ENCODE measurements around the gene MAML3. TPM values are rescaled to one million over a fixed set of nuclear protein-coding genes. Genes with fewer than 3 reads are reported as not detected.

Gene MAML3
- 0.79 and 3.3 TPM in 2 replicates for total RNA-seq

DNA sequence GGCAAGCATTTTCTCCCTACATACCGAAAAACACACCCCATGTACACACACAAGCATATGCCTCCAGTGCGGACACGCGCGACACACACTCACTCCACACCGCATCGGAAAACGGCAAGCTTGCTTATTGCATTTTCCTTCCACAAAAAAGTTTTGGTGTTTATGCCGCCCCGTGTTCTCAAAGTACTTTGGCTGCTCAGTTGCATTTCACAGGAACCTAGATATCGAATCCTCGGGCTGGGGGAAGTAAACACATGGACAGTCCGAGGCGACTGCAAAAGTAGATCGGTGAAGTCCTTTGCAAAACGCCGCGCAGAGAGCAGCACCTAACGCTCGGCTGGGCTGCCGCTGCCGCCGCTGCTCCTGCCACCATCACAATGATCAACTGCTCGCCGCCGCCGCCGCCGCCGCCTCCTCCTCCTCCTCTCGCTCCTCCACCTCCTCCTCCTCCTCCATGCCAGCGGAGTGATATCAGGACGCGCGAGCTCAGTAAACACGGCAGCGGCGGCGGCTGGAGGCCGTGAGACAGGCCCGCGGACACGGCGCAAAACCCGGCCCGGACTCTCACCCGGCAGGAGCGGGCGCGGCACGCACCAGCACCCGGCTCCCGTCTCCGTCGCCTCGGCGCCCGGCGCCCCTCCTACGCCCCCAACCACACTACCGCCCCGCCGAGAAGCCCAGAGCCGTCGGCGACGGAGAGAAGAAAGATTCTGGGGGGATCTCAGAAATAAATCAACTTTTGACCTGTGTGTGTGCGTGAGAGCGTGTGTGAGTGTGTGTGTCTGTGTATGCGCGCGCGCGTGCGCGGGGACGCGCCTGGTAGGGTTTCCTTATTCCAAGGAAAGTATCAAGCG, at the start of gene MAML3:
Gene MAML3 (minus strand): TSS at position 467 of the 854 bp plus-strand sequence. CDS start 857 bp downstream, outside the sequence.
- FAIRE-seq, result no peak
- peak; percentile 70 for DNase-seq (ENCODE audit: low read depth)
- Histone ChIP-seq H3K4me3 (ENCODE audit: low read depth, low read length) (peak within 1 kb of the TSS; percentile 75), H3K27me3 (ENCODE audit: control insufficient read depth, insufficient read depth, low read length) (no peaks in the 10 kb centered on the region), H3K36me3 (ENCODE audit: control insufficient read depth, insufficient read depth, low read length) (no peaks in the 10 kb centered on the region)
- TF ChIP-seq, protein P1, sequence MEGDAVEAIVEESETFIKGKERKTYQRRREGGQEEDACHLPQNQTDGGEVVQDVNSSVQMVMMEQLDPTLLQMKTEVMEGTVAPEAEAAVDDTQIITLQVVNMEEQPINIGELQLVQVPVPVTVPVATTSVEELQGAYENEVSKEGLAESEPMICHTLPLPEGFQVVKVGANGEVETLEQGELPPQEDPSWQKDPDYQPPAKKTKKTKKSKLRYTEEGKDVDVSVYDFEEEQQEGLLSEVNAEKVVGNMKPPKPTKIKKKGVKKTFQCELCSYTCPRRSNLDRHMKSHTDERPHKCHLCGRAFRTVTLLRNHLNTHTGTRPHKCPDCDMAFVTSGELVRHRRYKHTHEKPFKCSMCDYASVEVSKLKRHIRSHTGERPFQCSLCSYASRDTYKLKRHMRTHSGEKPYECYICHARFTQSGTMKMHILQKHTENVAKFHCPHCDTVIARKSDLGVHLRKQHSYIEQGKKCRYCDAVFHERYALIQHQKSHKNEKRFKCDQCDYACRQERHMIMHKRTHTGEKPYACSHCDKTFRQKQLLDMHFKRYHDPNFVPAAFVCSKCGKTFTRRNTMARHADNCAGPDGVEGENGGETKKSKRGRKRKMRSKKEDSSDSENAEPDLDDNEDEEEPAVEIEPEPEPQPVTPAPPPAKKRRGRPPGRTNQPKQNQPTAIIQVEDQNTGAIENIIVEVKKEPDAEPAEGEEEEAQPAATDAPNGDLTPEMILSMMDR (IDR thresholded peaks at IDR 0.05; ENCODE audit: insufficient read depth, low read length, severe bottlenecking), result no peak

DNA sequence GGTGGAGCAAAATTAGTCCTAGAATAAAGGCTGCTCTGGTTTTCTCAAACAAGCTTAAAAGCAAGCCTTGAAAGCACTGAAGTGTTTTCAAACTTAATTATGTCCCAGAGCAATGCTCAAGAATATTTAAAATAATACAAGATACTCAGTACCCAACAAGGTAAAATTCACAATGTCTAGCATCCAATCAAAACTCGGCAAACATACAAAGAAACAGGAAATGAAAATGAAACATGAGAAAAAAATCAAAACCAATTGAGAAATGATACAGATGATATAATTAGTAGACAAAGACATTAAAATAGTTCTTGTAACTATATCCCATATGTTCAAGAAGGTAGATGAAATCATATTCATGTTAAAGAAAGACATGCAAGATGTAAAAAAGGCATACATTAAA, 45.0 kb upstream of the MAML3 start:
- Histone ChIP-seq H3K27me3 (ENCODE audit: control insufficient read depth, insufficient read depth, low read length) (no peaks in the 10 kb centered on the region), H3K36me3 (ENCODE audit: control insufficient read depth, insufficient read depth, low read length) (no peaks in the 10 kb centered on the region), H3K4me3 (ENCODE audit: low read depth, low read length) (no peak overlapping the region)
- DNase-seq (ENCODE audit: low read depth) (no peak), FAIRE-seq (no peak)
- TF ChIP-seq, protein P1 (IDR thresholded peaks at IDR 0.05; ENCODE audit: insufficient read depth, low read length, severe bottlenecking), result no peak

DNA sequence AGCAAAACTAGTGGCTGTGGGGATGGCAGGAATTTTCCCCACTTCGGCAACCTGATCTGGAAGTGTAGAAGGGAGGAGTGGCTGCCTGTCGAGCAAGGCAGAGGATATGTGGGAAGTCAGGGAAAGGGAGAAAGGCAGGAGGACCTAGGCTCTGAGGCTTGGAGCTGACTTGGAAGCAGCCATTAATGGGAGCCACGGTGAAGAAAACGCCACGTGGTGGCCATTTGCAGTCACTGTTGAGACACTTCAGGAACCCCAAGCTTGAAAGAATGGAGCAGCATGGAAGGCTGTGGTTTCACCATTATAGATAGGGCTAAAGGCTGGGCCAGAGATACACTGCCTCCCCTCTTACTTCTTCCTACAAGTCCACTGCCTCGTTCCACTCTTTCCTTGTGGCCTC, 41.8 kb upstream of the MAML3 start:
- TF ChIP-seq, protein P1 (IDR thresholded peaks at IDR 0.05; ENCODE audit: insufficient read depth, low read length, severe bottlenecking), result no peak
- Histone ChIP-seq H3K36me3 (ENCODE audit: control insufficient read depth, insufficient read depth, low read length) (no peaks in the 10 kb centered on the region), H3K27me3 (ENCODE audit: control insufficient read depth, insufficient read depth, low read length) (no peaks in the 10 kb centered on the region), H3K4me3 (ENCODE audit: low read depth, low read length) (no peak overlapping the region)
- DNase-seq (ENCODE audit: low read depth) (no peak), FAIRE-seq (no peak)

DNA sequence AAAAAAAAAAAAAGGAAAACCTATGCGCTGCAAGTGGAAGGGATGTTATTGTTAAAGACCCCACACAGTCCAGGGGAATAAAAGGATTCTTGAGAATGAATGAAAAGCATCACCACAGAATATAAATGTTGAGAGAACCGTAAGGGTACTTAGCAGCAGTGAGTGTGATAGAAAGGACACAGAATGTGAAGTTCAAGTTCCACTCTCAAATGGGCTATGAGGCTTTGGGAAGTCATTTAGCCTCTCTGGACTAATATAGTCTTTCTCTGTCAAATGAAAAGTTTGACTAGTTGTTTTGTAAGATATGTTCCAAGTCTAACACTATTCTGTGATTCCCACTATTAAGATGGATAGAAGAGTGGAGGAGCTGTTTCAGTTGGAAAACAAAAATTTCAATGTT, 35.8 kb upstream of the MAML3 start:
- no peaks in the 10 kb centered on the region for H3K27me3 ChIP-seq (ENCODE audit: control insufficient read depth, insufficient read depth, low read length)
- no peak overlapping the region for H3K4me3 ChIP-seq (ENCODE audit: low read depth, low read length)
- TF ChIP-seq, protein P1 (IDR thresholded peaks at IDR 0.05; ENCODE audit: insufficient read depth, low read length, severe bottlenecking), result no peak
- no peaks in the 10 kb centered on the region for H3K36me3 ChIP-seq (ENCODE audit: control insufficient read depth, insufficient read depth, low read length)
- FAIRE-seq, result no peak
- DNase-seq (ENCODE audit: low read depth), result no peak

DNA sequence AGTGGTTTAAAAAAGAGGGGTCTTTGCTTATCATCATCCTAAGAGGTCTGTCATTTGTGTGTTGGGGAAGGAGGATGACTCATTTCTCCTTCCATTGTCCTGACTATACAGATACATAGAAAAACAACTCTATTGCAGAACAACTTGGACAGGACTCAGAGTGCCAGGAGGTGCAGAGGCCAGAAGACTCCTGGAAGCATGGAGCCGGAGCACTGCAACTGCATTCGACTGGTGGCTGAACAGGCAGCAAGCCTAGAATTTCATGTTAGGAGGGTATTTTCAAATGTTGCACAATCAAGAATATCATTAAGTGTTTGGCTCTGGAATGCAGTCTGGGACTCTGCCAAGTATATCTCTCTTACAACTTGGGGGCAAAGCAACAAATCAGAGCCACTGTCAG, 35.0 kb upstream of the MAML3 start:
- no peak for FAIRE-seq
- no peaks in the 10 kb centered on the region for H3K36me3 ChIP-seq (ENCODE audit: control insufficient read depth, insufficient read depth, low read length)
- TF ChIP-seq, protein P1 (IDR thresholded peaks at IDR 0.05; ENCODE audit: insufficient read depth, low read length, severe bottlenecking), result no peak
- H3K27me3 ChIP-seq (ENCODE audit: control insufficient read depth, insufficient read depth, low read length), result no peaks in the 10 kb centered on the region
- no peak overlapping the region for H3K4me3 ChIP-seq (ENCODE audit: low read depth, low read length)
- DNase-seq (ENCODE audit: low read depth), result peak; percentile 65

All from bronchial epithelial cell (primary cell).